Loucy (cell line): Measurements from ENCODE around the gene FMNL3.
A peak's percentile ranks its signal among the peaks of the same experiment; 100 is the strongest.
"Not testable (repeated sequence)": the region's sequence is repeated elsewhere in the genome, so short reads cannot be mapped to it uniquely, and the experiment has no call there.

Experiments used
- H2AFZ ChIP-seq: fragments of 200-600 bp; sonication (generic); 2 replicates; pipeline ENCODE4 v1.6.0; 2016; ENCODE audit warnings: antibody characterized with exemption, mild to moderate bottlenecking, low read length, moderate library complexity
- H3F3A ChIP-seq: fragments of 200-600 bp; 2 replicates; pipeline ENCODE4 v1.6.0; 2016; ENCODE audit warnings: antibody characterized with exemption, low read depth, mild to moderate bottlenecking
- H3K27me3 ChIP-seq: fragments of 200-600 bp; sonication (generic); 2 replicates; pipeline ENCODE4 v1.6.1; 2014; ENCODE audit warnings: low read length, mild to moderate bottlenecking; ENCODE audit not compliant: insufficient read depth, poor library complexity, severe bottlenecking
- H3K36me3 ChIP-seq: fragments of 200-600 bp; sonication (generic); 2 replicates; pipeline ENCODE4 v1.6.1; 2016; ENCODE audit warnings: low read length; ENCODE audit not compliant: insufficient read depth
- H3K4me1 ChIP-seq: fragments of 200-600 bp; sonication (generic); 2 replicates; pipeline ENCODE4 v1.5.1; 2014; ENCODE audit warnings: low read length, mild to moderate bottlenecking; ENCODE audit not compliant: insufficient read depth, poor library complexity, severe bottlenecking
- H3K4me2 ChIP-seq: fragments of 200-600 bp; sonication (generic); 2 replicates; pipeline ENCODE4 v1.6.0; 2014; ENCODE audit warnings: antibody characterized with exemption, low read length, low read depth, mild to moderate bottlenecking; ENCODE audit not compliant: poor library complexity, severe bottlenecking
- H3K4me3 ChIP-seq: fragments of 200-600 bp; sonication (generic); 2 replicates; pipeline ENCODE4 v1.5.1; 2014; ENCODE audit warnings: low read length, mild to moderate bottlenecking, mixed read lengths; ENCODE audit not compliant: poor library complexity, severe bottlenecking
- H3K79me2 ChIP-seq: fragments of 200-600 bp; sonication (generic); 2 replicates; pipeline ENCODE4 v1.6.1; 2014; ENCODE audit warnings: low read length; ENCODE audit not compliant: insufficient read depth
- H3K9ac ChIP-seq: fragments of 200-600 bp; sonication (generic); 2 replicates; pipeline ENCODE4 v1.6.0; 2014; ENCODE audit warnings: mild to moderate bottlenecking, low read depth, low read length, moderate library complexity; ENCODE audit not compliant: poor library complexity, severe bottlenecking
- H3K9me2 ChIP-seq: fragments of 200-600 bp; sonication (generic); replicated peaks from 2 replicates; pipeline ENCODE4 v1.6.1; 2016; ENCODE audit warnings: low read depth, low read length, mixed read lengths
- H3K9me3 ChIP-seq: fragments of 200-600 bp; sonication (generic); 2 replicates; pipeline ENCODE4 v1.6.1; 2014; ENCODE audit warnings: mild to moderate bottlenecking, antibody characterized with exemption, low read length, low read depth; ENCODE audit not compliant: insufficient read depth
- H4K20me1 ChIP-seq: fragments of 200-600 bp; sonication (generic); 2 replicates; pipeline ENCODE4 v1.6.0; 2014; ENCODE audit warnings: antibody characterized with exemption, low read length, mild to moderate bottlenecking; ENCODE audit not compliant: insufficient read depth, poor library complexity, severe bottlenecking
- EZH2phosphoT487 ChIP-seq: fragments of 200-600 bp; IDR thresholded peaks from 2 replicates; pipeline ENCODE4 v1.6.1; 2018; ENCODE audit warnings: antibody characterized with exemption, mild to moderate bottlenecking, moderate library complexity, borderline replicate concordance
- TF ChIP-seq, protein P1 (sequence below): fragments of 200-600 bp; sonication (generic); conservative IDR thresholded peaks from 2 replicates; pipeline ENCODE4 v1.5.1; 2014; ENCODE audit warnings: mild to moderate bottlenecking, antibody characterized with exemption, low read length

The FMNL3 gene

DNA sequence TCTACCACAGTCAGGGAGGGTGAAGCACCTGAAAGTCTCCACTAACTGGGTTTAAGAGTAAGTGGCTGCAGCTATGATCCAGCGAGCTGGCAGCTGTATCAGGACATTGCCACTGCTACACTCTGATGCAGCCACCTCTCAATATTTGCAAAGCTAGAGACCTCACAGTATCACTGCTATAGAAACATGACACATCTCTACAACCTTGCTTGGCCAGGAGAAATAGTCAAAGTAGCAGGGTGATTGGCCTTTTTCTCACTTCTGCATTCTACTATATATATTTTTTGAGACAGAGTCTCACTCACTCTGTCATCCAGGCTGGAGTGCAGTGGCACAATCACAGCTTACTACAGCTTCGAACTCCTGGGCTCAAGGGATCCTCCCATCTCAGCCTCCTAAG, 9.3 kb upstream of the FMNL3 start:
- Histone ChIP-seq H3K9me2 (no peaks in the 10 kb centered on the region), H3K27me3 (no peaks in the 10 kb centered on the region), H3K4me1 (no peaks in the 10 kb centered on the region), H3F3A (no peaks in the 10 kb centered on the region), H3K9me3 (no peaks in the 10 kb centered on the region), H3K4me3 (no peak overlapping the region), H3K4me2 (no peak overlapping the region), H3K79me2 (no peaks in the 10 kb centered on the region), H4K20me1 (no peaks in the 10 kb centered on the region), H3K36me3 (no peaks in the 10 kb centered on the region), H3K9ac (no peak overlapping the region), H2AFZ (no peak overlapping the region)
- TF ChIP-seq, protein P1, sequence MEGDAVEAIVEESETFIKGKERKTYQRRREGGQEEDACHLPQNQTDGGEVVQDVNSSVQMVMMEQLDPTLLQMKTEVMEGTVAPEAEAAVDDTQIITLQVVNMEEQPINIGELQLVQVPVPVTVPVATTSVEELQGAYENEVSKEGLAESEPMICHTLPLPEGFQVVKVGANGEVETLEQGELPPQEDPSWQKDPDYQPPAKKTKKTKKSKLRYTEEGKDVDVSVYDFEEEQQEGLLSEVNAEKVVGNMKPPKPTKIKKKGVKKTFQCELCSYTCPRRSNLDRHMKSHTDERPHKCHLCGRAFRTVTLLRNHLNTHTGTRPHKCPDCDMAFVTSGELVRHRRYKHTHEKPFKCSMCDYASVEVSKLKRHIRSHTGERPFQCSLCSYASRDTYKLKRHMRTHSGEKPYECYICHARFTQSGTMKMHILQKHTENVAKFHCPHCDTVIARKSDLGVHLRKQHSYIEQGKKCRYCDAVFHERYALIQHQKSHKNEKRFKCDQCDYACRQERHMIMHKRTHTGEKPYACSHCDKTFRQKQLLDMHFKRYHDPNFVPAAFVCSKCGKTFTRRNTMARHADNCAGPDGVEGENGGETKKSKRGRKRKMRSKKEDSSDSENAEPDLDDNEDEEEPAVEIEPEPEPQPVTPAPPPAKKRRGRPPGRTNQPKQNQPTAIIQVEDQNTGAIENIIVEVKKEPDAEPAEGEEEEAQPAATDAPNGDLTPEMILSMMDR = no peak
- no peak for TF ChIP-seq EZH2phosphoT487

DNA sequence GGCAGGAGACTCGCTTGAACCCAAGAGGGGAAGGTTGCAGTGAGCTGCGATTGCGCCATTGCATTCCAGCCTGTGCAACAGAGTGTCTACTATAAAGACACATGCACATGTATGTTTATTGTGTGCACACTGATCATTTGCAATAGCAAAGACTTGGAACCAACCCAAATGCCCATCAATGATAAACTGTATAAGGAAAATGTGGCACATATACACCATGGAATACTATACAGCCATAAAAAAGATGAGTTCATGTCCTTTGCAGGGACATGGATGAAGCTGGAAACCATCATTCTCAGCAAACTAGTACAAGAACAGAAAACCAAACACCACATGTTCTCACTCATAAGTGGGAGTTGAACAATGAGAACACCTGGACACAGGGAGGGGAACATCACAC, 6.7 kb upstream of the FMNL3 start:
- not testable (repeated sequence) for H3K9ac ChIP-seq, H2AFZ ChIP-seq, H3F3A ChIP-seq, H3K4me1 ChIP-seq, H3K9me3 ChIP-seq, H3K79me2 ChIP-seq, H4K20me1 ChIP-seq, H3K27me3 ChIP-seq, H3K4me2 ChIP-seq, H3K9me2 ChIP-seq, H3K4me3 ChIP-seq, H3K36me3 ChIP-seq

DNA sequence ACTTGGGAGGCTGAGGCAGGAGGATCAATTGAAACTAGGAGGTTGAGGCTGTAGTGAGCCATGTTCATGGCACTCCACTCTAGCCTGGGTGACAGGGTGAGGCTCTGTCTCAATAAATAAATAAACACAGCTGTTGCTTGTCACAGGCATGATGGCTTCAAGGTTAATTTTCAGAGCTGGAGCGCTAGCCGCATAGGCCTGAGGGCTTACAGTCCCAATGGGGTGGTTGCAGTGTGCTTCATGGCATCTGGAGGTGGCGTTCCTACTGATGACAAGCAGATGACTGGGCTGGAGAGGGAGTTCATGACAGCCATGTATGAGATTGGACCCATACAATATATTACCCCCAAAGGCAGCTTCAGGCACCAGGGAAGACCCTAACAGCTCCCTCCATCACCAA, 1.6 kb upstream of the FMNL3 start:
- H4K20me1 ChIP-seq = peaks cover 7% of the 10 kb centered on the region
- H3K4me3 ChIP-seq = no peak overlapping the region
- no peak overlapping the region for H2AFZ ChIP-seq
- no peaks in the 10 kb centered on the region for H3F3A ChIP-seq
- H3K9me3 ChIP-seq = no peaks in the 10 kb centered on the region
- H3K36me3 ChIP-seq = no peaks in the 10 kb centered on the region
- H3K4me2 ChIP-seq = no peak overlapping the region
- H3K9me2 ChIP-seq = no peaks in the 10 kb centered on the region
- H3K4me1 ChIP-seq = peaks cover 21% of the 10 kb centered on the region
- H3K79me2 ChIP-seq = peaks cover 33% of the 10 kb centered on the region
- no peaks in the 10 kb centered on the region for H3K27me3 ChIP-seq
- H3K9ac ChIP-seq = no peak overlapping the region
- TF ChIP-seq, protein P1 = no peak
- TF ChIP-seq EZH2phosphoT487 = no peak

DNA sequence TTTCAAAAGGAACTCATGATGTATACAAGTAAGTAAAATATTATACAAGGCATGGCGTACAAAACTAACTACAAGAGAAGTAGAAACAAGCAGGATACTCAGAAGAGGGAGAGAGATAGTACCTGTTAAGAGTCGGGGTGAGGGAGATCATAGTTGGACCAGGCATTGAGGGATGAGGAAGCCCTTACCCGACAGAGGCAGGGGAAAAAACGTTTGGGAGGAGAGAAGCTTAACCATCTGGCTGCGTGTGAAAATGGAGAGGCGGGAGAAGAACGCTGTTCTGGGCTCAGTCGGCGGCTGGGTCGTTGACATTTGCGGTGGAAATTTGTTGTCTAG, 575 bp upstream of the FMNL3 start:
- peak overlapping the region; percentile 78 for H2AFZ ChIP-seq
- no peaks in the 10 kb centered on the region for H3K27me3 ChIP-seq
- H3K79me2 ChIP-seq = peaks cover 44% of the 10 kb centered on the region
- H3F3A ChIP-seq = no peaks in the 10 kb centered on the region
- TF ChIP-seq EZH2phosphoT487 = no peak
- TF ChIP-seq, protein P1 = no peak
- H3K4me2 ChIP-seq = peak overlapping the region; percentile 60
- peaks cover 7% of the 10 kb centered on the region for H4K20me1 ChIP-seq
- H3K4me1 ChIP-seq = peaks cover 31% of the 10 kb centered on the region
- peak overlapping the region; percentile 84 for H3K9ac ChIP-seq
- H3K36me3 ChIP-seq = no peaks in the 10 kb centered on the region
- H3K9me2 ChIP-seq = no peaks in the 10 kb centered on the region
- H3K4me3 ChIP-seq = peak overlapping the region; percentile 43
- H3K9me3 ChIP-seq = no peaks in the 10 kb centered on the region
